Measurements from ENCODE around the gene RCOR2.

The RCOR2 gene

DNA sequence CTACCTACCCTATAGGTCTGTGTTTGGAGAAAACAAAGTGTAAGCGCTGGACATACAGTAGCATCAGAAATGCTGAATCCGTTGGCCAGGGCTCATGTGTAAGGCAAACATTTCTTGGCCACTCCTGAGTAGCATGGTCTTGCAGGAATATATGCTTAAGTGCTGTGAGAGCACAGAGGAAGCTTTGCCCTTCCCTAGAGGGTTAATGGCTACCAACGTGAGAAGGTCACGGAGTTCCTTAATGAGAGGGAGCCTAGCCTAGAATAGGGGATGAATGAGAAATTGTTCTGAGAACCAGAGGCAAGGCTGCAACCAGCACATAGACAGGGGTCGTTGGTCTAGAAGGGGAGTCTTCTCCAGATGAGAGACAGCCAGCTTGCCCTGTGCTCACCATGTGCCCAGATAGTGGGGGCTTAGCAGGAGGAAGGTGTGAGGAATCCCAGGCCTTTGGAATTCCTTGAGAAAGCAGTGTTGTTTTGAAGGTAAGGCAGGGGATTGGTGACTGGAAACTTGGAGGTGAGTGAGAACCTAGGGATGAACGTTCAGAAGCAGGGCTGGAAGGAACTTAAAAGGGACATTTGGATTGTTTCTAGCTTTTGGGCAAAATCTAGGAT is 29.5 kb downstream of the RCOR2 start:
- TF ChIP-seq GATA2 (IDR thresholded peaks at IDR 0.05; ENCODE audit: low read depth, low read length) (no peak), GATA3 (IDR thresholded peaks at IDR 0.05; ENCODE audit: low read depth, low read length) (no peak)

DNA sequence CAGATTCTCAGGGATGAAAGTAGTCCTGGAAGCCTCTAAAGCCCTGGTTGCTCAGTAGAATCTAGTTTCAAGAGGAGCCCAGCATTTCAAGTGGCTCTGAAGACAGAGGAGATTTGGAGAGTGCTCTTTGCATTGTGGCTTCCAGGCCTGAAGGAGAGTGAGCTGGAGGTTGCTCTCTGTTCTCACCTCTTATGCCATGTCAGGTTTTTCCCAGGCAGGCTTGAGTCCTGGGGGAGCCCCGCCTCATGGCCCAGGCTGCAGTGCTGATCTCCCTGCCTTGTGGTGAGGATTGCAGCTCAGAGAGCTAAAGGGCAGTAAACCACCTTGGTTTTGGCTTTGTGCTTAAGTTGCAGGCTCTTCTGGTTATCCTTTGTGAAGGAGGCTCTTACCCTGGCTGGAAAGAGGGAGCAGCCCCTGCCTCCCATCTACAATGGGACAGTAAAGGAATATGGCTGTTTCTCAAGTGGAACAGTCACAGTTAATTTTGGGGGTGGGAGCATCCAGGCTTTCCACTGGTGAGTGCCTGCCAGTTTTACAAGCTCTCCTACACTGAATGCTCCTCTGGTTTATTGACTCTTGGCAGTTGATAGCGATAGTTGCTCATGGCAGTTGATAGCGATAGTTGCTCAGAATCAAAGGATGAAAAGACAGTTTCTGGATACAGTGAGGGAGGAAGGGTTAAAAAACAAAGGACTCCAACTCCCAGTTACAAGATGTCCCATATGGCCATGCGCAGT is 32.6 kb downstream of the RCOR2 start:
- TF ChIP-seq GATA3 (IDR thresholded peaks at IDR 0.05; ENCODE audit: low read depth, low read length), result no peak
- no peak for TF ChIP-seq GATA2 (IDR thresholded peaks at IDR 0.05; ENCODE audit: low read depth, low read length)

DNA sequence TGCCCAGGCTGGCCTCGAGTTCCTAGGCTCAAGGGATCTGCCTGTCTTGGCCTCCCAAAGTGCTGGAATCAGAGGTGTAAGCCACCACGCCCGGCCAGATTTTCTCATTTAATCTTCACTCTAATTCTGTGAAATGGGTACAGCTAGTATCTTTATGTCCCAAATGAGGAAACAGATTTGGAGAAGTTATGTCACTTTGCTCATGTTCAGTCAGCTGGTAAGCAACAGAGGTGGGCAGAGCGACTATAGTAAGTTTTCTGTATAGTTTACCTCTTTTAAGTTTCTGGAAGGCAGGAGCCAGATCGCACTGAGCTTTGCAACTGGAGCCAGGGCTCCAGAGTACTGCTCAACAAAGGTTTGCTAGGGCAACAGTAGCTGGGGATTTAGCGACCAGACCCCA is 33.2 kb downstream of the RCOR2 start:
- TF ChIP-seq GATA3 (IDR thresholded peaks at IDR 0.05; ENCODE audit: low read depth, low read length) (no peak), GATA2 (IDR thresholded peaks at IDR 0.05; ENCODE audit: low read depth, low read length) (no peak)

DNA sequence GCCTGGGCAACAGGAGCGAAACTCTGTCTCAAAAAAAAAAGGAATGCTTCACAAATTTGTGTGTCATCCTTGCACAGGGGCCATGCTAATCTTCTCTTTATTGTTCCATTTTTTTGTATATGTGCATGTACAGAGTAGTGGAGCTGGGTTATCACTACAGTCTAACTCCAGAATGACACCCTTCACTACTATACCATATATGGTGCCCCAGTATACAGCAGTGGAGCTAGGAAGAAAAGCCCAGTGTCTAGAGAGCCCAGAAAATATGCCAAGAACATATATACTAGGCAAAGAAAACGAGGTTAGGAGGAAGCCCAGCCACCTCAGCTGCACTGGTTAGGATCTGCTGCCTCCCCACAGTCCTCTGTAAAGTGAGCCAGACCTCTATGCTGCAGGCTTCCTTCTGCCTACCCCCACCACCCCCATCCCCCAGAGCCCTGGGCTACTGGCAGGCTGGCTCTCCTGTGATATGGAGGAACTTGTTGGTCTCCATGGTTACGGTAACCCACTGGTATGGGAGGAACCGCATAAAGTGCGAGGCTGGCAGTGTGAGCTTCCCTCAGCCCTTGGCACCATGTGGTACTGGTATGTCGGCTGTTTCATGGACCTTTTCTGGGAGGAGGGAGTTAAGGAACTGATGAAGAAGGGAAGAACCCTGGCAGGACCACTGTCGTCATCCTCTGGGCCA is 34.3 kb downstream of the RCOR2 start:
- TF ChIP-seq GATA2 (IDR thresholded peaks at IDR 0.05; ENCODE audit: low read depth, low read length) (no peak), GATA3 (IDR thresholded peaks at IDR 0.05; ENCODE audit: low read depth, low read length) (no peak)

DNA sequence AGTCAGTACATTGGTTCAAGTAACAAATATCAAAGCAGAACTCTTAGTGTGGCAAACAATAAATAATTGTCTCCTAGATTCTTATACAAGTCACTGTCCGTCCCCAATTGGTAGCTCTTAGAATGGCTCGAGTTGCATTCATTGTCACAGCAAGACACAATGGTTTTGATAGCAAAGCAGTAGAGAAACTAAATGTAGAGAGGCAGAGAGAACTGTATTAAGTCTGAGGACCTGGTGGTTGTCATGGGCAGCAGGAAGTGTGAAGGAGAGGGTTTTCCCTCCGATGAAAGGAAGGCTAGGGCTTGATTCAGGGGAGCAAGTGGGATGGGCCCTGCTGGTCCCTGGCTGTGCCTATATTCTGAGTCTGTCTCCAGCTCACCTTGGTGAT is 36.6 kb downstream of the RCOR2 start:
- no peak for TF ChIP-seq GATA2 (IDR thresholded peaks at IDR 0.05; ENCODE audit: low read depth, low read length)
- TF ChIP-seq GATA3 (IDR thresholded peaks at IDR 0.05; ENCODE audit: low read depth, low read length), result no peak

DNA sequence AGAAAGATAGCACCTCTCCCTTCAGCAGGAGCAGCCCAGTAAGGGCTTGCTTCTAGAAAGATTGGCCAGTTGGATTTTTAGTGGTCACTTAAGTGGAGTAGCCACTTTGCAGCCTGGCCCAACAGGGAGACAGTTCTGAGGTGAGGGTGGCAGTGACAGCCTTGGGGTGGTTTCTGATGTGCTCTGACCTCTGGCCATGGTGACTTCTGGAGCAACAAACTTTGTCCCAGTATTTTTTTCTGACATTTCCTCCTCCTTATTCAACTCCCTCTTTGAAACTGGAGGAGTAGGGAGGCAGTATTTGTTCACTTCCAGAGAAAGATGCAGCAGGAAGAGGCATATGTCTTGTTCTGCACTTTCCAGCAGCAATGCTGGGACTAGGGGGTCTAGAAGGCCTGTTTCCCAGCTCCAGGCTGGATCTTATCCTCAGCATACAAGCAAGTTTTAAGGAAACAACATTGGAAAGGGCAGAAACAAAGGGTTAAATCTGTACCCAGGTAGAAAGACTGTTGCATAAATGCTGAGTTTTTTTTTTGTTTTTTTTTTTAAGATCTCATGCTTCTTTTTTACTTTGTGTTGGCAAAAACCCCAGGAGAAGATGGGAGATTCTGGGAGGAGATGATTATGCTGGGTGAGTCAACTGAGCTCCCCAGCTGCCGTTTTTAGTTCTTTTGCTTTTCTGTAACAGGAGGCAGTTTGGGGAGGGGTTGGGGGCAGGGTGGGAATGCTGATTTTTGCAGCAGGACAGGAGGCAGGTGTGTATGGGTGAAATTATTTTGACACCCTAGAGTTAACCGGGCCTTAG is 37.2 kb downstream of the RCOR2 start:
- TF ChIP-seq GATA3 (IDR thresholded peaks at IDR 0.05; ENCODE audit: low read depth, low read length), result no peak
- no peak for TF ChIP-seq GATA2 (IDR thresholded peaks at IDR 0.05; ENCODE audit: low read depth, low read length)

DNA sequence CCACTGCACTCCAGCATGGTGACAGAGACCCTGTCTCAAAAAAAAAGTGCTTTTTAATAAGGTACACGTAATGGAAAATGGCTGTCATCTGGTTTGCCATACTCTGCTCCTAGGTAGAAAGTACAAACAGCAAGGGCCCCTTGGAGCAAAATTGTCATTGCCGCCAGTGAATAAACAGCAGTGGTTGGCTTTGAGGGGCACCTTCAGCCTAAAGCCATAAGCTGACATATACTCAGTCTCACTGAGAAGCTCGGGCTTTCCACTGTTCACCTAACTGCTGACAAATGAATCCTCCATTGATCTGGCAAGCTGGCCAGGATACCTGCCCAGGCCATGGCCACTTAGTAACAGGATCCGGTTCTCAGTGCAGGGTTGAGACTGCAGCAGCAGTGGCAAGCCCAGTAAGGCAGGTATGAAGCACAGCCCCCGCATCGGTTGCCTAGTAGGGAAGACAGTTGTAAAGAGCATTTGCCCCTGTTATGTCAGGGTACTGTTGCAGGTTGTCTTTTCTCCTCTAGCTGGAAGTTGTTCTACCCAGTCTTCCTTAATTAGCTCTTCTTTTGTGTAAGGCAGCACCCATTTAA is 39.2 kb downstream of the RCOR2 start:
- no peak for TF ChIP-seq GATA2 (IDR thresholded peaks at IDR 0.05; ENCODE audit: low read depth, low read length)
- TF ChIP-seq GATA3 (IDR thresholded peaks at IDR 0.05; ENCODE audit: low read depth, low read length), result no peak

DNA sequence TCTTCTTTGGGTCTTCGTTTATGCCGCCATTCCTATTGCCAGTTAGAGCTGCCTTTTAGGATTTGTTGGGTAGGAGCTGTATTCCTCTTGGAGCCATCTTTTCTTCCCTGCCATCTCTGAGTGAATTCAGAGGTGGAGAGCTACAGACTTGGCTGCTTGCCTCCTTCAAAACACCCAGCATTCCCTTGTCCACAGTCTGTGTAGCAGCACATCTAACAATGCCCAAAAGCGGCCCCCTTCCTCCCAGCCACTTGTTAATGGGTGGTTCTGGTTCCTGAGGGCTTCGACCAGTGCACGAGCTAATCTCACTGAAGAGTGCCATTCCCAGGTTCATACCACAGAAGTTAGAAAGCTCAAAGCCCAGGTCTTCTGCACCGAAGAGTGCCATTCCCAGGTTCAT is 40.3 kb downstream of the RCOR2 start:
- TF ChIP-seq GATA3 (IDR thresholded peaks at IDR 0.05; ENCODE audit: low read depth, low read length) (no peak), GATA2 (IDR thresholded peaks at IDR 0.05; ENCODE audit: low read depth, low read length) (no peak)

DNA sequence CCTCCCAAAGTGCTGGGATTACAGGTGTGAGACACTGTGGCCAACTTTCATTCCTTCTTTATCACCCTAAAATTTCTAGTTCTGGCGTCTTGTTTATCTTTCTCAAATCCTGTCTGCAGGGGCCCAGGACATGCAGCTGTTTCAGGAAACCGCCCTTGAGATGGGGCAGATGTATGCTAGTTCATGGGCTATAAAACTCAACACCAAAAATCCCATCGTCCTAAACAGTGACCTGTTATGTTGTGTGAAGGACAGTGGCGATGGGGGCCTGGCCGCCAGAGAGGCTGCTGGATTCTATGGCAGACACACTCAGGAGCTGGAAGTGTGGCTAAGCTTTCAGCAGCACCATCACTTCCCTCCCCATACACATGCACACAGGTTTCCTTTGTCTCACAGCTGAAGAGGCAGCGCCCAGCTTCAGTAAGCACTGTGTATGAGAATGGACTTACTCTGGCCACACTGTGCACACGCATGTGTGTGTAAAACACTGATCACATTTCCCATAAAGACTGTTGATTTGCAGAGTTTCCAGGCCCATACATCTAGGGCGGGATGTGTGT is 41.4 kb downstream of the RCOR2 start:
- TF ChIP-seq GATA2 (IDR thresholded peaks at IDR 0.05; ENCODE audit: low read depth, low read length) (no peak), GATA3 (IDR thresholded peaks at IDR 0.05; ENCODE audit: low read depth, low read length) (no peak)

DNA sequence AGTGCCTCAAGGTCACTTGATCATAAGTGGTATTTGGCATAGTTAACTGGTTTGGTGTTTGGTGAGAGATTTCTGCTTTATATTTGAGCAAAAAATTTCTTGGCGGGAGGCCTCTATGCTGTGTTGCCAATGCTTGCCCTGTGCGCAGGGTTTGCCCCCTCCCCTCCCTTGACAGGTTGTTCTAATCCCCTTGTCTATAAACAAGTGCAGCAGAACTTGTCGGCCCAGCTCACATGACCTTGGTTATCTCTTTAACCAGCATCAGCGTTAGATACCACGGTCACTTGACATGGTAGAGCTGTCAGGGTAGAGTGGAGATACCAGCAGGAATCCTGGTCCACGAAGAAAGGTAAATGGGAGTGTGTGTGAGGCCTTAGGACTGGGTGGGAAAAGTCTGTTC is 42.5 kb downstream of the RCOR2 start:
- TF ChIP-seq GATA2 (IDR thresholded peaks at IDR 0.05; ENCODE audit: low read depth, low read length) (no peak), GATA3 (IDR thresholded peaks at IDR 0.05; ENCODE audit: low read depth, low read length) (no peak)

DNA sequence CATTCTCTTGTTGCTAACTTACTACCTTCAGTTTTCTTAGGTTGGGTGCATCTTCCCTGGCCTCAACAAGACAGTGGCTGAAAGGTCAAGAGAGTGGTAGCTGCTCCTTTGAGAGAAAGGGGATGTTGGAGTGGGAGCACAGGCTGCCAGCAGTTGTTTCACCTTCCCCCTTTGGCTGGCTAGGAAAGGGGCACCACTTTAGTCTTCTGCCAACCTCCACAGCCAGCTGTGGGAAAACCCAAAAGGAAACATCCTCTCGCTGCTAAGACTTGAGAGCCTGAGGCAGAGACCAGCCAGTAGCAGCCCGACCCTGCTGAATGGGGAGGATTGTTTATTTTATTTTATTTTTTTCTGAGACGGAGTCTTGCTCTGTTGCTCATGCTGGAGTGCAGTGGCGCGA is 43.7 kb downstream of the RCOR2 start:
- TF ChIP-seq GATA2 (IDR thresholded peaks at IDR 0.05; ENCODE audit: low read depth, low read length) (no peak), GATA3 (IDR thresholded peaks at IDR 0.05; ENCODE audit: low read depth, low read length) (no peak)

DNA sequence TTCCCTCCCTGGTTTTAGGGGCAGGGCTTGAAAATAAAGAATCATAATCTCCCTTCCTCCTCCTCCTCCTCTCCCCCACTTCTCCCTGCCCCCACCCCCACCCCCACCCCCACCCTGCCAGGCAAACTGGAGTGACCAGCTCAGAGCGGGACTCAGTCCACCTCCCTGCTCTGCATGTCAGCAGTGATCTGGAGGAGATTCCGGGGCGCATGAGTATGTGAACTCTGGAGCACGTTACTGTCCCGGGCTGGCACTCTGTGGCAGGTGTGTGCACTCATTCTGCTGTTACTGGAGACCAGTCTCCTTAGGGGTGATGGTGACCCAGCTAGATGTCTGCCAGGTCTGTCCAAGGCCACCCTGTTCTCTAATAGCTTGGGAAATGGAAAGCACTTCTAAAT is 44.2 kb downstream of the RCOR2 start:
- TF ChIP-seq GATA2 (IDR thresholded peaks at IDR 0.05; ENCODE audit: low read depth, low read length) (no peak), GATA3 (IDR thresholded peaks at IDR 0.05; ENCODE audit: low read depth, low read length) (no peak)

DNA sequence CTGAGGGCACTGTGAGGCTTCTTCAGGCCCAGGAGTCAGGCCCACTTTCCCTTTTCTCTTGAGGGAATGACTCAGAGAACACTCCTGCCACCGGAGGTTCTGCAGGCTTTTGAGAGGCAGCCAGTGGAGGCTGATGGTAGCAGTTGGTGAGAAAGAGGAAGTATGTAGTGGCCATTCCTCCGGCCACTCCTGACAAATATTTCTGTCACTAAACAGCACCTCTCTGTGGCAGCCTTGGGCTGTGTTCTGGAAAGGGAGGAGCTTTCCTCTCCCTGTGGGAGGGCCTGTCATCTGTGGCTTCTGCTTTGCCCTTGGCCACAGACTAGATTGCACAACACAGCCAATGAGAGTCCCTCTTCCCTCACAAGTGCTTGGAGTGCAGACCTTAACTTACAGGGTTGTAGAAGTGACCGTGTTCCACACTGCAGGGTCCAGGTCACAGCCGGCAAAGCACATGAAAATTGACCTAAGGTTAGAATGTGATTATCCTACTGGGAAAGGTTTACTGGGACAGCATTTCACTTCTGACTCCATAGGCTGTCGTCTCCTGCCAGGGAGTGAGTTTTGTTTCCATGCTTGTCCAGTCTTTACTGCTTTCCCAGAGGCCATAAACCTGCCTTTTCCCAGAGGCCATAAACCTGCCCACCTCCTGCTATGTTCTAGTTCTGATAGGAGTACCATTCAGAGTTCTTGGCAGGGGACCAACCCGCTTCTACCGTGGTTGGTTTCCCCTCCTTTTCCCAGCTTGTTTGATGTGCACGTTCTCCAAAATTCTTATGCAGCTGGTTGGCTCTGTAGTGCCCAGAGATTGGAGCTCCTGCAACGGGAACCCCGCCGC is 44.8 kb downstream of the RCOR2 start:
- TF ChIP-seq GATA2 (IDR thresholded peaks at IDR 0.05; ENCODE audit: low read depth, low read length) (no peak), GATA3 (IDR thresholded peaks at IDR 0.05; ENCODE audit: low read depth, low read length) (no peak)

Data from SH-SY5Y (cell line).